Measurements from ENCODE around the gene AQP2.
A peak's percentile ranks its signal among the peaks of the same experiment; 100 is the strongest.

The AQP2 gene

GRCh38 chr12:49950273-49951251 lies at the start of gene AQP2:
Gene AQP2, plus strand, starts transcription at chr12:49950737. Its CDS starts 94 bp downstream, at chr12:49950831.
- no peak for DNase-seq

- no peak for DNase-seq
Observed at GRCh38 chr12:49901026-49901425, 49.5 kb upstream of the AQP2 start.

GRCh38 chr12:49901986-49902385 lies 48.6 kb upstream of the AQP2 start:
- no peak for DNase-seq

GRCh38 chr12:49902399-49903350 lies 47.9 kb upstream of the AQP2 start:
- peak; percentile 54 for DNase-seq

GRCh38 chr12:49903351-49903699 lies 47.2 kb upstream of the AQP2 start:
- no peak for DNase-seq

GRCh38 chr12:49903700-49904423 lies 46.7 kb upstream of the AQP2 start, which contains the start of gene FAIM2:
Gene FAIM2, minus strand, starts transcription at chr12:49903900. Its CDS starts 108 bp downstream, at chr12:49903792.
- peak; percentile 79 for DNase-seq

GRCh38 chr12:49904601-49905000 lies 45.9 kb upstream of the AQP2 start:
- no peak for DNase-seq

GRCh38 chr12:49905718-49906314 lies 44.7 kb upstream of the AQP2 start:
- DNase-seq, result no peak

- no peak for DNase-seq
Observed at GRCh38 chr12:49907352-49907751, 43.2 kb upstream of the AQP2 start.

GRCh38 chr12:49909356-49909755 lies 41.2 kb upstream of the AQP2 start:
- no peak for DNase-seq

GRCh38 chr12:49909826-49910225 lies 40.7 kb upstream of the AQP2 start:
- no peak for DNase-seq

- DNase-seq, result no peak
Observed at GRCh38 chr12:49910331-49911212, 40.0 kb upstream of the AQP2 start.

- DNase-seq, result no peak
Observed at GRCh38 chr12:49911213-49911605, 39.3 kb upstream of the AQP2 start.

- no peak for DNase-seq
Observed at GRCh38 chr12:49912345-49913255, 37.9 kb upstream of the AQP2 start.

- DNase-seq, result no peak
Observed at GRCh38 chr12:49916129-49916919, 34.2 kb upstream of the AQP2 start.

GRCh38 chr12:49917166-49917787 lies 33.3 kb upstream of the AQP2 start:
- peak; percentile 96 for DNase-seq

GRCh38 chr12:49917788-49918173 lies 32.8 kb upstream of the AQP2 start:
- DNase-seq, result no peak

- no peak for DNase-seq
Observed at GRCh38 chr12:49920241-49920914, 30.2 kb upstream of the AQP2 start.
